HG03039 (cell line): ENCODE measurements around the gene MITF.

Source experiments
- ATAC-seq: cut with Tn5 transposase; IDR thresholded peaks from one replicate; pipeline ENCODE4 v1.9.1; 2021; ENCODE audit warnings: mild to moderate bottlenecking, moderate library complexity; ENCODE audit not compliant: unreplicated experiment

Gene MITF

DNA sequence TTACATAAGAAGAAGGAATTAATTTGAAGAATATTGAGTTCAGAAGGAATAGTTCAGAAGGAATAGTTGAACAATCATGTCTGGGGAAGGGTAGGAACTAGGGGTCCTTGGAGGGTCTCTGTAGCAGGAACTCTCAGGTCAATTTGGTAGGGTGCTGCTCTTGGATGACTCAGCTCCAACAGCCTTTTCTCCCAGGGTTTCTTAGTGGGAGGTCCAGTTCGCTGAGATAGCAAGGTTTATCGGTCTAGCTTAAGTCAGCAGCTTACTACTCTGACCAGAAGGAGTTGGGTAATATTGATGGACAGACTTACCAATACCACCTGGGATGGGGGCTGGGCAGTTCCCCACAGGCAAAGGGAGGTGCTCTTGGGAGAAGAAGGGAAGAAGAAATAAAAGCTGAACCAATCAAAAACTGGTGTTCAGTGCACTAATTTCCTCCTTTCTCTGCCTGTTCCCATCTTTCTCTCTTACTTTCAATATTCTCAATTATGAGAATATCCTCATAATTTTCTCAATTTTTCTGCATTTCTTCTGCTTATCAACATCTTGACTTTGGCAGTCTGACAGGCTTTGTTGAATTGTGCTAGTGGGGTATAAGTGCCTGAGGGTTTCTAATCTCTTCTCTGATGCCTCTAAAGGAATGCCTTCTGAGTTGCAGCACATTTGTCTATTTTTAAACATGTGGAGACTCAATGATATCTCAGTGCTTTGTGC, 14.4 kb upstream of the MITF start:
- no peak for ATAC-seq

- ATAC-seq = no peak
Observed at GRCh38 chr3:69725994-69726571, 13.2 kb upstream of the MITF start.

DNA sequence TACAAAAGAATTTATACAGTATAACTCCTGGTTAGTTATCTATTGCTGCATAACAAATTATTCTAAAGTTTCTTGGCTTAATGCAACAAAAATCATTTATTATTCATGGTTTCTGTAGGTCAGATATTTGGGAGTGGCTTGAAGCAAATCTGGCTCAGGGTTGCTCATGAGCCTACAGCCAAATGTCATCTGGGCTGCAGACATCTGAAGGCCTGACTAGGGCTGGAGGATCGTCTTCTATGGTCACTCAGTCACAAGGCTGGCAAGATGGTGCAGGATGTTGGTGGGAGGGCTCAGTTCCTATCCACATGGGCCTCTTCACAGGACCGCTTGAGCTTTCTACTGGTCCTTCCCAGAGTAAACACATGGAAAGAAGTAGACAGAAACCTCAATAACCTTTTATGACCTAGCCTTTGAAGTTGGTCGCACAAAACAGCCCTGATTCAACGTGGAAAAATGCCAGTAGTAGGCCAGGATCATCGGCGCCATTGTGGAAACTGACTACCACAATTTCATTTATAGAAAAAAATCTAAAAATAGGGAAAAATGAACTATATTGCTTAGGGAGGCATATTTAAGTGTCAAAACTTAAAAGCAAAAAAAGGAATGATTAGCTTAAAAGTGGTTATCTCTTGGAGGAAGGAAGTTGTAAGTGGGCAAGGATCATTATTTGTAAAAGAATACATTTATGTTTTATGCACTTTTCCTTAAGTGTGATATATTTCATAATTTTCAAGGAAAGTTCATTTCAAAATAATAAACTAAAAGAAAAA, 9.9 kb upstream of the MITF start:
- ATAC-seq = no peak

DNA sequence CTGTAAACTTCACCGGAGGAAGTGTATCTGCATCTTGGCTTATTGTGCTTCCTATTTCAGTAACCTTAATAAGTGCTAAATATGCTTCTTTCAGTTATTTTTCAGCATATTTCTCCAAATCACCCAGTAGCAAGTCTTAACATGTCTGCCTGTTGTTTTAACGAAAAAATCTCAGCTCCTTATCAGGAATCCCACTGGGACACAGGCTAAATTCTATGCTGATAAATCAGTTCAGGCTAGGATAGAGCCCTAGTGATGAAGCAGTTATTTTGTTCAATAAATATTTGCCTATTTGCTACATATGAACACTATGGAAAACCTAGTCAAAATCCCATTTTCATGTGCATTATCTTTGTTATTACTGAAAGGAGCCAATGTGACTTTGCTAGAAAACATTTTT, 8.2 kb upstream of the MITF start:
- no peak for ATAC-seq

DNA sequence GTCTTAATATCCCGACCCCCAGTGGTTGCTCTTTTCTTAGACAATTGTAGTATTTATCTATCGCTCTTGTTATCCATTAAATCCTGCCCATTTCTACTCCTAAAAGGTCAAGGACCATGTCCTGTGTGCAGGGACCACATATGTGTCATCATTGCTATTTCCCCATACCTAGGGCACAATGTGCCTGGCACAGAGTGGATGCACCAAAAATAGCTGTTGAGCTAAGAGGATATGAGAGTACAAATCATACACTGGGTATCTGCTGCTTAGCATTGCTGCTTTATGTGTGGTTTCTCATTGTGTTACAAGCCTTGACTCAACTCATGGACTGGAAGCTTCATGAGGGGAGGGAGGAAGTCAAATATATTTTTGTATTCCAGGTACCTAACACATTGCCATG, 3.4 kb upstream of the MITF start:
- ATAC-seq = no peak

DNA sequence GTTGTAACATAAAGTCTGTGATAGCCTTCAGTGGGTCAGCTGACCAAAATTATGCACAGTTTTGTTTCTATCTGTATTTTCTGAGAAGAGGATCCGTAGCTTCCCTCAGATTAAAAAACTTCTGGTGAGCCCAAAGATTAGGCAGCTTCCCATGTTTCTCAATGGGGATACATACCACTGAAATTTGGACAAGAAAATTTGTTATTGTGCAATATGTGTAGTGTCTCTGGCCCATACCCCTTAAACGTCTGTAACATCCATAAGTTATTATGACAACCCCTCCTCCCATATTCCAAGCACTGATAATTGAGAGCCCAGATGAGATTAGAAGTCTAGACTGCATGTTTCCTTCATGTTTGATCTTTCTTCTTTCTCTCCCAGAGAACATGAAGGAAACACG, 1.9 kb upstream of the MITF start:
- ATAC-seq = no peak

DNA sequence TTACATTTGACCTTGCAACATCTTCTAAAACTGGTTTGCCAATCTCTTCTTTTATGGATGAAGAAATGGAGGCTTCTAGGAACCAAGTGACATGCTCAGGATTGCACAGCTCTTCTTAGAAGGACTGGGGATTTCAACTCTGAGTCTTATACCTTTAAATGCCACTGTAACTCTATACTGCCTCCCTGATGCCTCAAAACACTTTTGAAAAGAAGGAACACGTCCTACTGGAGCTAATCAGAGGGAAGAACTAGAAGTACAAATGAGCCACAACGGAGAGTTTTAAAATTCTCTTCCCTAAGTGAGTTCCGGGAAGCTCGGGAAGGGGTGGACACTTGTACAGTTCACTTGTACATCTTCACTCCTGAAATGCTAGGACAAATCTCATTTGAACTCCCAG, 949 bp upstream of the MITF start:
- ATAC-seq = no peak

DNA sequence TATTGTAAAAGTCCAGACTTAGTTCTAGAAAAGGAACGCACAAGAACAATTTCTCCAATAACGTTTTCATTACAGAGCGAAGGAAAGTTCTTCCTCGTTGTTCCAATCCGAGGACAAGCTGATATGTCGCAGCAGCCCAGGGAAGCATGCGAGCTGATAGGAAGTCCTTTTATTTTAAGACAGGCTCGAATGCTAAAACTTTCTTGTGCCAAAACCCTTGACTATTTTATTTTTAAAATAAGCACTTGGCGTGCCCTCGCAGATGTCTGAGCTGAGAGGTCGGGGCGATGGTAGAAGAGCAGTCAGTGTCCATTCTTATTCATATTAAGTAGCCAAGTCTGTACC, 433 bp upstream of the MITF start:
- no peak for ATAC-seq

DNA sequence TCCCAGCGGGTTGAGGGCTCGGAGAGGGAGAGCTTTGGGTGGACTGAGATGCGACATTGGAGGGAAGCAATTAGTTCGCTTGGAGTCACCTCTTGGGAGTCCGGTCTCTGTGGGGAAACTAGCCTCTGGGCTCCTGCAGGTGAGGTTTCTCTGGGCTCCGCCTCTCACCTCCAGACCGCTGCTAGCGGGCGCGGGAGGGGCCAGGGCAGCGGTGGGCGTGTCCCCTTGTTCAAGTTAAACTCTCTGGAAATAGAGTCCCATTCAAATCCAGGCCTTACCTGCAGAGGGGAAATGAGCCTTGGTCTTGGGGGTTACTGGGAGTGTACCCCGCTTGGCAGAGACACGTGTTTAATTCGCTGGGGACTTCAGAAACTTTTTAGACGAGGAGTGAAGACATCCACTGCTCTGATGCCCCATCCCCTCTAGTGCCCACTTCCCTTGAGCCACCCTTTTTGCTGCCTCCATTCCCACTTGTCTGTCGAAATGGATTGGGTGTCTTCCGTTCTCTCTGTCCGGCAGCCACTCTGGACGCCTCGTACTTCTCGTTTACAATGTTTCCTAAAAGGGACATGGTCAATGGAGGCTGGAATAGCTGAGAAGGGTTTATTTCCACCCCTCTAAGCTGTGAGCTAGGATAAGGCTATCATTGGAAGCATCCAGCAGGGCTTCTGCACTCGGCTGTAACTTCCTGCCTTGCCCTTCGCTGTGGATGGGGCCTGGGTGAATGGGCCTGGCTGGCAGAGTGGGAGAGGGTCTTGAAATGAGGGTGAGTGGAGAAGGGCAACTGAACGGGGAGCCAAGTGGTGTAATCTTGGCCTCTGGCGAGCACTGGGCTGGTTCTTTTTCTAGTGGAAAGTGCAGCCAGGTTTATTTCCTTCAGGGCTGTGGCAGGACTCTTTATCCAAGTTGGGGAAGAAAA, 1.1 kb downstream of the MITF start:
- ATAC-seq = no peak

DNA sequence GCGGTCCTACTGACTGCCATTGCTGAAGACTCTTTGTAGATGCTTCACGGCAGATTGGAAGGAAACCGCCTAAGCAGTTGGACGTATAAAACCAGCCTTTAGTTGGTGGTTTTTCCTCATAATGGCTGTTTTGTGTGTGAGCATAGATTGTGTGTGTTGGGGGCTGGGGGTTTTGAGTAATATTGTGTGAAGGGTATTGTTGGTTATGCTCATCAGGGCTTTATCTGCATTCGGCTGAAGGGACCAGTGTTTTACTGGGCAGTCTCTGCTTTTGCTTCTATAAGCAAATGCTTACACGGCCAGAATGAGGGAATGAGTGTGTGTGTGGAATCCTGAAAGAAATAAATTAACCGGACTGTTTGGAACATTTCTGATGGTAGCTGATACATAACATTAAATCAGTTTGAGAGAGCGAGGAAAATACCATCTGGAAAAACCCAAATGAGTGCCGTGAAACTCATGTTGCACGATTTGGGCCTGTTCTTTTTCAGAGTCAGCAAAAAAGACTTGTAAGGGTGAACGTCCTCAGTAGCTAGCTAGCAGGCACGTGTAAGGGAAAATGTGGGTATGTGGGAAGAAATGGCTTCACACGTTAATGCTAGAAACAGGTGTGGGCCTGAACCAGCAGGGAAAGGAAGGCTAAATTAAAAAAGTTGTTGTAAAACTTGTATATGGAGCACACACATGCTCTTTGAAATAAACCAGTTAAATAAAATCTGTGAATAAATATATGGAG, 1.9 kb downstream of the MITF start:
- no peak for ATAC-seq

- no peak for ATAC-seq
Observed at GRCh38 chr3:69742391-69742790, 3.1 kb downstream of the MITF start.

DNA sequence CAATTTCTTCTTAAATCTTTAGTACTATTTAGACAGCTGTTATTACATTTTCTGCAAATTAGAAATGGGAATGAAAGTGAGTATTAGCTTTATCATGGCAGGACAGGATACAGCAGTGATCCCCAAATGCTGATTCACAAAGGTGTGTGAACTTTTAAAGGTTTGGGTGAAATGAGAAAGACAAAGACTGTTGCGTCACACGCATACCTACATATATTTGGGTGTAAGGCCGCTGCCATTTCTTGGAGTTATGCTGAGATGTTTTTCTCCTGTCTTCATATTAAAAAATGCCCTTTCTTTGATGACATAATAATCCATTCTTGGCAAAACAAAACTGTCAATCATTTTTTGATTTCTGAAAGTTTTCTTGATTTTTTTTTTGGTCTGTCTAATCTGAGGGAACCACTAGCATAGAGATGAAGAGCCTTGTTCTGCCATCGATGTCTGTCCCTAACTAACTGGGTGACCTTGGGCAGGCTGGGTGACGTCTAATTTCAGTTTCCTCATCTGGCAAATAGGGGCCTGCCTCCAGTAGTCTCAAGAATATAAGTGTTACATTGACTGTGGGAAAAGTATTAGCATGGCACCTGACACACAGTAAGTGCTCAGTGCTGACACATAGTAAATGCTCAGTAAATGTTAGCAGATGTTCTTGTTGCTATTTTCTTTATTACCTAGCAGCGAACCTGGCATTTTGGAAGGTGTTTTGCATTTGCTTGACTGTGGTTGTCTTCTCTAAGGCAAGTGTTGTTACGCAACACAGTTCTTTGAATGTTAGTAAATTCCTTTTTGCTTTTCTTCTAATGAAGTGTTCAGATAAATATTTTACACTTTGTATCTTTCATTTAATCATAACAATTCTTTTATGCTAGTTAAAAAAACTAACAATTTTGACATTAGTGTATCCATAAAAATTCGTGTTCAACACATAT, 5.0 kb downstream of the MITF start:
- ATAC-seq = no peak

DNA sequence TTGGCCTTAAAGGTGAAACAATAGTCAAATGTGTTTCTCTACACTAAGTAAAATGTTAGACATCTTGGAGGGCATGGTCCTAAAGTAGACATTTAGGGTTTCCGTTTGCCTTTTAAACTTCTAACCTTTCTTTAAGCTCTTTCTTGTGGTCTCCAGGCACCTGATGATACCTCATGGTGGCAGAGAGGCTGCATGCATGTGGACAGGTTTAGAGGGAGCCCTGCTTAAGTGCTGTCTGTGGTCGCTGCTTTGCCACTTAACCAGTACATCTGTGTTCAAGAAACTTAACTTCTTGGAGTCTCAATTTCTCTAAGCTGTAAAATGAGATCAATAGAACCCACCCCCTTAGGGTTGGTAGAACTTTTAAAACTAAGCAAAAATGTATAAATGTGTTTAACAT, 6.2 kb downstream of the MITF start:
- no peak for ATAC-seq

- no peak for ATAC-seq
Observed at GRCh38 chr3:69746119-69746518, 6.9 kb downstream of the MITF start.

DNA sequence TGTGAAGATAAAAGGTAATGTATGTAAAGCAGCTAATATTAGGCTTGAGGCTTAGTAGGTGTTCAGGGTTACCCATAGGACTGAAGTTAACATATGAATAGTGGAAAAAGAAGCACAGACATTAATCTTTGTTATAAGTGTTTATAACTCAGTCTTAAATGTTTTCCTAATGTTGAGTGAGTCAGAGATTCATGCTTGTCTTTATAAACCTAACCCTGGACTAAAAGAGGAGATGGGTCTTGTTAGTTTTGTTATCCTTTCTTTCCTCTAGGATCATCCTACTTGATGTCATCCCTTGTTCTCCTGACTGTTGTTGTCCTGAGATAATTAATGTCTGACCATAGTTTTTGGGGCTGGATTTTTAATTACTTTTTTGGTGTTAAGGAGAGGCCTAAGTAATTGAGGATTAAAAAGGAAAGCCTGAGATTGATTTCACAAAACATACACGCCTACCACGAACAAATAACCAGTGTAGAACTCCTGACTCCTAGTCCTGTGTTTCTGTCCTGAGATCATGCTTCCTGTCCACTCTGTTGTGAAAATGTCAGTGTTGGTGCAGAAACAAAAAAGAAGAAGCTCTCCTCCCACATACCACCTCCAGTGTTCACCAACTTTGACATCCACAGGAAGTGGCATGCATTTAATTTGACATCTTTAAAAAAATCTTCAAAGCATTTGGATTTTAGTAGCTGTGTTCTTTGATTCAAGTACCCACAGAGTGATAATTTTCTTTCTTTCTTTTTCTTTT, 8.4 kb downstream of the MITF start:
- ATAC-seq = no peak

DNA sequence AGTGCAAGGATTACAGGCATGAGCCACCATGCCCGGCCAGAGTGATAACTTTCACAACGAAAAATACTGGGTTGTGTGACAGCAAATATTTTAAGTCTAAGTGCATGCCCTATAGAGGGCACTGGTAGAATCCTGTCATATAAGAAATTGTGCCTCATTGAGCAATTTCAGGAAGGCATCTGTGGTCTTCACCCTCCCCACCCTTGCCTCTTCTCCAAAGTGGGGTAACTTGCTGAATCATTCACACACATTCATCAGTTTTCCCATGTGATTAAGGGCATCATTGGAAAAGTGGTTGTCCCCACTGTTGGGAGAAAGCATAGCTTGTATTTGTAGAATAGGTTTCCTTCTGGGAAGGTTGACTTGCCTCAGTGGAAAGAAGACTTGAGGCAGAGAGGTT, 9.2 kb downstream of the MITF start:
- no peak for ATAC-seq

DNA sequence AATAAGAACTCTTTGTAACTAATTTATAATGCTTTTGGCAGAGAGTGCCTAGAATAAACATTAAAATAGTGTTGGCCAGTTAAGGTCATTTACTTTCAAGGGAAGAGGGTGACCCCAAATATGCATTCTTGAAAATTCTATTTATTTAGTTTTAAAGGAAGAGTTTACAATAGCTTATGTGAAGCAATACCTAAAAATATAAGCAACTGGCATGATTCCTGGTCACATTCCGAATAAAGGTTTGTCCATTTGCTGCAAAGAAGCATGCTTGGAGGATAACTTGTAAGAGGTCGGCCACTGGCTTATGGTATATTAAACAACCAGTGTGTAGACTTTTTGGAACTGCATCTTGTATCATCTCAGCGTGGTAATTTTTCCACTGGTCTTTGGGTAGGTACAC, 10.2 kb downstream of the MITF start:
- ATAC-seq = no peak

DNA sequence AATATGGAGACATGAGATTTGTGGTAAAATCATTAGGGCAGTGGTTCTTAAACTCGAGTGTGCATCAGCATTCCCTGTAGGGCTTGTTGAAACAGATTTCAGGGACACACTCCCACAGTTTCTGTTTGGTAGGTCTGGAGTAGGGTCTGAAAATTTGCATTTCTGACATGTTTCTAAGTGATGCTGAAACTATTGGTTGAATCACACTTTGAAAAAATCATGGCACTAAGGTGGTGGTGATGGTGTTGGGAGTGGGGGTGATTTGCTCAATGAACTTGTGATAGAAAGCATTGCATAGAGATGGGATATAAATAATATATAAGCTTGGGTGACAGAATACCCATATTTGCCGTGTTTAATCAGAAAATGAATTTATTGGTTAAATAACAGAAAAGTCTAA, 11.3 kb downstream of the MITF start:
- ATAC-seq = no peak

- ATAC-seq = no peak
Observed at GRCh38 chr3:69751074-69751476, 11.8 kb downstream of the MITF start.
